Hematopoietic multipotent progenitor cell treated with erythropoietin and hydrocortisone succinate and interleukin-3 and kit ligand, for 17 days (in vitro differentiated cells): ENCODE measurements around the gene KRT8.

ENCODE experiments used
- DNase-seq: peaks from one replicate; pipeline ENCODE4 v3.0.0-alpha.2; 2015; ENCODE audit warnings: low spot score

Gene KRT8

DNA sequence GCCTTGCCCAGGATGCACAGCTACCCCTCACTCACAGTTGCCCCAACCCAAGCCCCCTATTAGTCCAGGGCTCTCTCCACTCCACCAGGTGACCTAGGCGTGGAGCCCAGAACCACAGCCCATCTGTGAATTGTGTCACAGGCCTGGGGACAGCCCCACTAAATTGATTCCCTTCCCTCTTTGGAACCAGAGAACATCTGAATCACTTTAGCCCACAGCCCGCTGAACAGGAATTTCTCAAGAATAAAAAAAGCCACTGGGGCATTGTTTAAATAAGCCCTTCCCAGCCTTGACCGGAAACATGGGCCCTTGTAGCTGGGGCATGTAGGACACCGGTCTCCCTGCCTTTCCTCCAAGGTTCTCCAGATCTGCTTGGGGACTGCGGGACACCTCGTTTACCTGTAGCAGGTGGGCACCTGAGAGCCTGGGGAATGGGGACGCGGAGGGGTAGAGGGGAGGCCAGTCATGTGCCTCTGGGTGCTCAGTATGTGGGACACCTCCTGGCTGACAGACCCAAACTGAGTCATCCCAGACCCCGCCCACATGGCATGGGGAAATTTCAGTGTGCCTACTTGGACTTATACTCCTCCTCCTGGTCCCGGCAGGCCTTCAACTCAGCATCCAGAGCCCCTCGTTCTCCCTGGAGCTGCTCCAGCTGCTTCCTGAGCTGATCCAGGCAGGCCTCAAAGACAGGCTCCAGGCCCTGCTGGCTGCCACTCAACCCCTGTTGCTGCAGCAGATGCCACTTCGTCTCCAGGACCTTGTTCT is 57.4 kb downstream of the KRT8 start:
- no peak for DNase-seq
